Measurements from ENCODE around the gene IFNK.

IFNK gene

DNA sequence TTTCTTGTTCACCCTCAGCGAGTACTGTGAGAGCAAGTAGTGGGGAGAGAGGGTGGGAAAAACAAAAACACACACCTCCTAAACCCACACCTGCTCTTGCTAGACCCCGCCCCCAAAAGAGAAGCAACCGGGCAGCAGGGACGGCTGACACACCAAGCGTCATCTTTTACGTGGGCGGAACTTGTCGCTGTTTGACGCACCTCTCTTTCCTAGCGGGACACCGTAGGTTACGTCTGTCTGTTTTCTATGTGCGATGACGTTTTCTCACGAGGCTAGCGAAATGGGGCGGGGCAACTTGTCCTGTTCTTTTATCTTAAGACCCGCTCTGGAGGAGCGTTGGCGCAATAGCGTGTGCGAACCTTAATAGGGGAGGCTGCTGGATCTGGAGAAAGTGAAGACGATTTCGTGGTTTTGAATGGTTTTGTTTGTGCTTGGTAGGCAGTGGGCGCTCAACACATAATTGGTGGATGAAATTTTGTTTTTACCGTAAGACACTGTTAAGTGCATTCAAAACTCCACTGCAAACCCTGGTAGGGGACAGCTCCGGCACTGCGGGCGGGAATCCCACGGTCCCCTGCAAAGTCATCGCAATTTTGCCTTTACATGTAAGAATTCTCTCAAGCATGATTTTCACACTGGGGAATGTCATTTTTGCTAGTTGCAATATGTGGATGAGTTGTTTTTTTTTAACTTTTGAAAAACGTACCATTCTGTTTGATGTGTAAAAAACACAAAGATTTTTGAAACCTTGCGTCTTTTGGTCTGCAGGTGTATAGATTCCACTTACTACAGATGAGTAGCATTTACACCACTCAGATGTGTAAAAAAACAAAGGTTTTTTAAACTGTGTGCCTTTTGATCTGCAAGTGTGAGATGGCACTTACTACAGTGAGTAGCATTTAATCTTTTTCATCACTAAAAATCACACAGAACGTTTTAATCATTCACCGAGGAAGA lies 49.8 kb downstream of the IFNK start:
- peak; percentile 99 for DNase-seq

Measured in NCI-H748 treated with DMSO at 0.1 percent for 48 hours (cell line).